Measurements from ENCODE around the gene ANXA9. TPM values are rescaled to one million over a fixed set of nuclear protein-coding genes. Genes with fewer than 3 reads are reported as not detected.

Gene ANXA9
- total and polyA plus RNA-seq, 9 donors = 0.04 to 3.5 (median 2.5) TPM

- 100% methylated on average over 1 of the region's 3 CpGs for WGBS (ENCODE audit: insufficient coverage)
- no peak for DNase-seq
- H3K4me3 ChIP-seq (ENCODE audit: low read length) = no peak overlapping the region
- no peaks in the 10 kb centered on the region for H3K9me3 ChIP-seq (replicated peaks; ENCODE audit: control insufficient read depth, low read depth, low read length)
- no peak overlapping the region for H3K27ac ChIP-seq (ENCODE audit: low read length)
- H3K36me3 ChIP-seq (ENCODE audit: control insufficient read depth, insufficient read depth, low read length) = peaks cover 18% of the 10 kb centered on the region
- H3K4me1 ChIP-seq (ENCODE audit: control insufficient read depth, insufficient read depth, low read length) = no peaks in the 10 kb centered on the region
- H3K27me3 ChIP-seq (ENCODE audit: control insufficient read depth, insufficient read depth, low read length) = no peaks in the 10 kb centered on the region
These were observed 57.4 kb downstream of the ANXA9 start for GRCh38 chr1:151039521-151039920.

DNA sequence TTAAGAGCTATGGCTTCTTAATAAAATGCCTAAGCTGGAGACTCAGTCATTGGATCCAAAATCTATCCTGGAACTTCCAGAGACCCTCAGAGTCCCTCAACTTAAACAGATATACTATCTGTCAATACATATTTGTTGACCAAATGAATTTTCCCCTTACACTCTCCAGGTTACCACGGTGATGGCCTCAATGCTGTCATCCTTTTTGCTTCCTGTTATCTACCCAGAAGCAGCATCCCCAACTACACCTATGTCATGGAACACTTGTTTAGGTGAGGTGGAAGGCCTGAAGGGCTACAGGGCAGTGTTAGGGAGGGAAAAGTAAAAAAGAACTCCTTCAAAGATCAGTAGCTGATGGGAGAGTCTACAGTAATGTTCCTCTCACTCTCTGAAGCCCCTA is 61.1 kb downstream of the ANXA9 start:
- DNase-seq = no peak
- WGBS (ENCODE audit: insufficient coverage) = no CpG with 5 or more reads among the region's 1 CpG
- Histone ChIP-seq H3K4me1 (ENCODE audit: control insufficient read depth, insufficient read depth, low read length) (peaks cover 4% of the 10 kb centered on the region), H3K27me3 (ENCODE audit: control insufficient read depth, insufficient read depth, low read length) (no peaks in the 10 kb centered on the region), H3K4me3 (ENCODE audit: low read length) (no peak overlapping the region), H3K27ac (ENCODE audit: low read length) (no peak overlapping the region), H3K36me3 (ENCODE audit: control insufficient read depth, insufficient read depth, low read length) (peaks cover 6% of the 10 kb centered on the region), H3K9me3 (replicated peaks; ENCODE audit: control insufficient read depth, low read depth, low read length) (no peaks in the 10 kb centered on the region)

Other genes starting within 250 kb of the ANXA9 start
- 13.3 TPM for gene CTSS, start 216.5 kb upstream of the ANXA9 start, total RNA-seq
- gene CTSS, start 216.5 kb upstream of the ANXA9 start, polyA plus RNA-seq (ENCODE audit: insufficient read depth in 1 of 8, insufficient read length in 8 of 8, low replicate concordance in 1 of 8) = 10 to 100 TPM; 11.1 to 20.0 (median 13.9) TPM
- gene CTSK, start 174.0 kb upstream of the ANXA9 start, total RNA-seq = 110 TPM
- gene CTSK, start 174.0 kb upstream of the ANXA9 start, polyA plus RNA-seq (ENCODE audit: insufficient read depth in 1 of 8, insufficient read length in 8 of 8, low replicate concordance in 1 of 8) = 100 to 1,000 TPM in 1 of 8 donors, 10 to 100 TPM in 7; 42.9 to 102 (median 54.1) TPM
- gene ARNT, start 105.7 kb upstream of the ANXA9 start, total RNA-seq = 30.9 TPM
- gene ARNT, start 105.7 kb upstream of the ANXA9 start, polyA plus RNA-seq (ENCODE audit: insufficient read depth in 1 of 8, insufficient read length in 8 of 8, low replicate concordance in 1 of 8) = 10 to 100 TPM; 30.2 to 44.1 (median 33.1) TPM
- gene CTXND2, start 95.2 kb upstream of the ANXA9 start, total RNA-seq = not detected
- gene CTXND2, start 95.2 kb upstream of the ANXA9 start, polyA plus RNA-seq (ENCODE audit: insufficient read depth in 1 of 8, insufficient read length in 8 of 8, low replicate concordance in 1 of 8) = not detected
- gene SETDB1, start 55.9 kb upstream of the ANXA9 start, total RNA-seq = 40.6 TPM
- gene SETDB1, start 55.9 kb upstream of the ANXA9 start, polyA plus RNA-seq (ENCODE audit: insufficient read depth in 1 of 8, insufficient read length in 8 of 8, low replicate concordance in 1 of 8) = 10 to 100 TPM; 31.5 to 41.5 (median 36.3) TPM
- 47.3 TPM for gene CERS2, start 7.5 kb upstream of the ANXA9 start, total RNA-seq
- 100 to 1,000 TPM in 2 of 8 donors, 10 to 100 TPM in 6; 62.3 to 111 (median 84.0) TPM for gene CERS2, start 7.5 kb upstream of the ANXA9 start, polyA plus RNA-seq (ENCODE audit: insufficient read depth in 1 of 8, insufficient read length in 8 of 8, low replicate concordance in 1 of 8)
- gene MINDY1, start 24.6 kb downstream of the ANXA9 start, total RNA-seq = 15.7 TPM
- gene MINDY1, start 24.6 kb downstream of the ANXA9 start, polyA plus RNA-seq (ENCODE audit: insufficient read depth in 1 of 8, insufficient read length in 8 of 8, low replicate concordance in 1 of 8) = 10 to 100 TPM; 15.8 to 20.4 (median 17.0) TPM
- gene PRUNE1, start 26.2 kb downstream of the ANXA9 start, total RNA-seq = 19.3 TPM
- gene PRUNE1, start 26.2 kb downstream of the ANXA9 start, polyA plus RNA-seq (ENCODE audit: insufficient read depth in 1 of 8, insufficient read length in 8 of 8, low replicate concordance in 1 of 8) = 10 to 100 TPM; 23.4 to 29.8 (median 25.6) TPM
- 0.53 TPM for gene BNIPL, start 54.3 kb downstream of the ANXA9 start, total RNA-seq
- gene BNIPL, start 54.3 kb downstream of the ANXA9 start, polyA plus RNA-seq (ENCODE audit: insufficient read depth in 1 of 8, insufficient read length in 8 of 8, low replicate concordance in 1 of 8) = 1 to 10 TPM in 3 of 8 donors, under 1 TPM in 5; 0.22 to 5.1 (median 0.69) TPM
- gene C1orf56, start 65.5 kb downstream of the ANXA9 start, total RNA-seq = 2.6 TPM
- 1 to 10 TPM; 4.7 to 8.6 (median 5.9) TPM for gene C1orf56, start 65.5 kb downstream of the ANXA9 start, polyA plus RNA-seq (ENCODE audit: insufficient read depth in 1 of 8, insufficient read length in 8 of 8, low replicate concordance in 1 of 8)
- gene CDC42SE1, start 77.3 kb downstream of the ANXA9 start, total RNA-seq = 42.6 TPM
- gene CDC42SE1, start 77.3 kb downstream of the ANXA9 start, polyA plus RNA-seq (ENCODE audit: insufficient read depth in 1 of 8, insufficient read length in 8 of 8, low replicate concordance in 1 of 8) = 10 to 100 TPM; 47.5 to 68.4 (median 54.3) TPM
- 5.5 TPM for gene MLLT11, start 78.1 kb downstream of the ANXA9 start, total RNA-seq
- gene MLLT11, start 78.1 kb downstream of the ANXA9 start, polyA plus RNA-seq (ENCODE audit: insufficient read depth in 1 of 8, insufficient read length in 8 of 8, low replicate concordance in 1 of 8) = 10 to 100 TPM; 11.0 to 20.1 (median 15.2) TPM
- 8.2 TPM for gene GABPB2, start 88.5 kb downstream of the ANXA9 start, total RNA-seq
- gene GABPB2, start 88.5 kb downstream of the ANXA9 start, polyA plus RNA-seq (ENCODE audit: insufficient read depth in 1 of 8, insufficient read length in 8 of 8, low replicate concordance in 1 of 8) = 1 to 10 TPM; 3.7 to 6.3 (median 4.8) TPM
- 33.4 TPM for gene SEMA6C, start 164.3 kb downstream of the ANXA9 start, total RNA-seq
- 100 to 1,000 TPM in 1 of 8 donors, 10 to 100 TPM in 7; 56.3 to 112 (median 88.1) TPM for gene SEMA6C, start 164.3 kb downstream of the ANXA9 start, polyA plus RNA-seq (ENCODE audit: insufficient read depth in 1 of 8, insufficient read length in 8 of 8, low replicate concordance in 1 of 8)
- 3.0 TPM for gene TNFAIP8L2, start 174.4 kb downstream of the ANXA9 start, total RNA-seq
- 1 to 10 TPM; 1.5 to 2.5 (median 2.1) TPM for gene TNFAIP8L2, start 174.4 kb downstream of the ANXA9 start, polyA plus RNA-seq (ENCODE audit: insufficient read depth in 1 of 8, insufficient read length in 8 of 8, low replicate concordance in 1 of 8)
- gene LYSMD1, start 183.6 kb downstream of the ANXA9 start, total RNA-seq = 14.1 TPM
- 10 to 100 TPM; 10.2 to 12.9 (median 11.6) TPM for gene LYSMD1, start 183.6 kb downstream of the ANXA9 start, polyA plus RNA-seq (ENCODE audit: insufficient read depth in 1 of 8, insufficient read length in 8 of 8, low replicate concordance in 1 of 8)
- gene SCNM1, start 183.9 kb downstream of the ANXA9 start, total RNA-seq = 53.6 TPM
- 10 to 100 TPM; 32.9 to 42.8 (median 36.7) TPM for gene SCNM1, start 183.9 kb downstream of the ANXA9 start, polyA plus RNA-seq (ENCODE audit: insufficient read depth in 1 of 8, insufficient read length in 8 of 8, low replicate concordance in 1 of 8)
- gene TMOD4, start 193.7 kb downstream of the ANXA9 start, total RNA-seq = 15.2 TPM
- gene TMOD4, start 193.7 kb downstream of the ANXA9 start, polyA plus RNA-seq (ENCODE audit: insufficient read depth in 1 of 8, insufficient read length in 8 of 8, low replicate concordance in 1 of 8) = 10 to 100 TPM; 15.4 to 38.4 (median 22.6) TPM
- 45.0 TPM for gene VPS72, start 207.9 kb downstream of the ANXA9 start, total RNA-seq
- gene VPS72, start 207.9 kb downstream of the ANXA9 start, polyA plus RNA-seq (ENCODE audit: insufficient read depth in 1 of 8, insufficient read length in 8 of 8, low replicate concordance in 1 of 8) = 10 to 100 TPM; 44.2 to 59.9 (median 52.8) TPM
- gene PIP5K1A, start 216.3 kb downstream of the ANXA9 start, total RNA-seq = 27.1 TPM
- 10 to 100 TPM; 35.0 to 46.0 (median 38.3) TPM for gene PIP5K1A, start 216.3 kb downstream of the ANXA9 start, polyA plus RNA-seq (ENCODE audit: insufficient read depth in 1 of 8, insufficient read length in 8 of 8, low replicate concordance in 1 of 8)

Measured in muscle of leg (tissue), 11 donors.